WTC11 (cell line): ENCODE data around the gene UFM1.

Source experiments
- FOXJ3 ChIP-seq: sonication (generic); formaldehyde crosslinking; IDR thresholded peaks from 2 replicates; pipeline ENCODE4 v1.9.0; 2021; ENCODE audit warnings: missing genetic modification reagents, mild to moderate bottlenecking, borderline replicate concordance
- HMGXB4 ChIP-seq: sonication (generic); formaldehyde crosslinking; IDR thresholded peaks from 2 replicates; pipeline ENCODE4 v1.8.1; 2023; ENCODE audit warnings: mild to moderate bottlenecking, moderate library complexity, missing genetic modification reagents
- NFE2L1 ChIP-seq: sonication (generic); formaldehyde crosslinking; IDR thresholded peaks from 2 replicates; pipeline ENCODE4 v1.8.1; 2023; ENCODE audit warnings: missing genetic modification reagents
- NFYB ChIP-seq: sonication (generic); formaldehyde crosslinking; conservative IDR thresholded peaks from 2 replicates; pipeline ENCODE4 v1.8.0; 2022; ENCODE audit warnings: low read depth, missing genetic modification reagents
- NR3C1 ChIP-seq: sonication (generic); formaldehyde crosslinking; conservative IDR thresholded peaks from 2 replicates; pipeline ENCODE4 v1.8.1; 2023; ENCODE audit warnings: low read depth, mild to moderate bottlenecking, missing genetic modification reagents
- SOX15 ChIP-seq: fragments of 250-450 bp; sonication (Bioruptor Pico); IDR thresholded peaks from 2 replicates; pipeline ENCODE4 v1.9.0; 2021; ENCODE audit warnings: mild to moderate bottlenecking
- TP53 ChIP-seq: sonication (generic); formaldehyde crosslinking; IDR thresholded peaks from 2 replicates; pipeline ENCODE4 v1.8.1; 2023; ENCODE audit warnings: mild to moderate bottlenecking, missing genetic modification reagents
- ZBTB21 ChIP-seq: sonication (generic); formaldehyde crosslinking; IDR thresholded peaks from 2 replicates; pipeline ENCODE4 v1.8.1; 2023; ENCODE audit warnings: mild to moderate bottlenecking, missing genetic modification reagents, borderline replicate concordance
- TF ChIP-seq, protein P1 (sequence below): fragments of 200-600 bp; IDR thresholded peaks from 2 replicates; pipeline ENCODE4 v1.8.0; 2022; ENCODE audit warnings: antibody characterized with exemption
- TF ChIP-seq, protein P2 (sequence below): sonication (generic); formaldehyde crosslinking; IDR thresholded peaks from 2 replicates; pipeline ENCODE4 v1.8.0; 2023; ENCODE audit warnings: missing genetic modification reagents
- TF ChIP-seq, protein P3 (sequence below): sonication (generic); formaldehyde crosslinking; IDR thresholded peaks from 2 replicates; pipeline ENCODE4 v1.8.1; 2023; ENCODE audit warnings: mild to moderate bottlenecking, missing genetic modification reagents, borderline replicate concordance

DNA sequence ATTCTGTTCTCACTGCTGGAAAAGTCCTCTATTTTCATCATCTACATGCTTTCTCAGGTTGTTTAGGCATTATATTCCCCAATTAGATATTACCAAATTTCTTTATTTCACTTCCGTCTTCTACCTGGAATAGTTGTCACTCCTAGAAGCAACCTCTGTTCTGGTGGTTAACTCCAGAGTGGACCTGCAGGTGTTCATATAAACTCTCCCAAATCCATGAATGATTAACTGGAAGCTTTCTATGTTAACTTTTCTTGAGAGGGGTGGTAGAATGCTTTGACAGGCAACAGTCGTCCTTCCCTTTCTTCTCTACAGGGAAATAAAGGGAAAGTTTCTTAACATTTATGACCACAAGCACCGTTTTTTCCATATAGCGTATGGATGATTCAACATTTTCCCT lies 48.4 kb upstream of the UFM1 start:
- TF ChIP-seq, protein P1, sequence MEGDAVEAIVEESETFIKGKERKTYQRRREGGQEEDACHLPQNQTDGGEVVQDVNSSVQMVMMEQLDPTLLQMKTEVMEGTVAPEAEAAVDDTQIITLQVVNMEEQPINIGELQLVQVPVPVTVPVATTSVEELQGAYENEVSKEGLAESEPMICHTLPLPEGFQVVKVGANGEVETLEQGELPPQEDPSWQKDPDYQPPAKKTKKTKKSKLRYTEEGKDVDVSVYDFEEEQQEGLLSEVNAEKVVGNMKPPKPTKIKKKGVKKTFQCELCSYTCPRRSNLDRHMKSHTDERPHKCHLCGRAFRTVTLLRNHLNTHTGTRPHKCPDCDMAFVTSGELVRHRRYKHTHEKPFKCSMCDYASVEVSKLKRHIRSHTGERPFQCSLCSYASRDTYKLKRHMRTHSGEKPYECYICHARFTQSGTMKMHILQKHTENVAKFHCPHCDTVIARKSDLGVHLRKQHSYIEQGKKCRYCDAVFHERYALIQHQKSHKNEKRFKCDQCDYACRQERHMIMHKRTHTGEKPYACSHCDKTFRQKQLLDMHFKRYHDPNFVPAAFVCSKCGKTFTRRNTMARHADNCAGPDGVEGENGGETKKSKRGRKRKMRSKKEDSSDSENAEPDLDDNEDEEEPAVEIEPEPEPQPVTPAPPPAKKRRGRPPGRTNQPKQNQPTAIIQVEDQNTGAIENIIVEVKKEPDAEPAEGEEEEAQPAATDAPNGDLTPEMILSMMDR, result no peak
- TF ChIP-seq, protein P2, sequence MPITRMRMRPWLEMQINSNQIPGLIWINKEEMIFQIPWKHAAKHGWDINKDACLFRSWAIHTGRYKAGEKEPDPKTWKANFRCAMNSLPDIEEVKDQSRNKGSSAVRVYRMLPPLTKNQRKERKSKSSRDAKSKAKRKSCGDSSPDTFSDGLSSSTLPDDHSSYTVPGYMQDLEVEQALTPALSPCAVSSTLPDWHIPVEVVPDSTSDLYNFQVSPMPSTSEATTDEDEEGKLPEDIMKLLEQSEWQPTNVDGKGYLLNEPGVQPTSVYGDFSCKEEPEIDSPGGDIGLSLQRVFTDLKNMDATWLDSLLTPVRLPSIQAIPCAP, result no peak
- TF ChIP-seq HMGXB4 (CRISPR knock-in tag) (no peak), NFE2L1 (no peak), TP53 (no peak), FOXJ3 (CRISPR knock-in tag) (no peak), NFYB (no peak), ZBTB21 (CRISPR knock-in tag) (no peak), SOX15 (CRISPR knock-in tag) (no peak), NR3C1 (no peak)
- TF ChIP-seq, protein P3, sequence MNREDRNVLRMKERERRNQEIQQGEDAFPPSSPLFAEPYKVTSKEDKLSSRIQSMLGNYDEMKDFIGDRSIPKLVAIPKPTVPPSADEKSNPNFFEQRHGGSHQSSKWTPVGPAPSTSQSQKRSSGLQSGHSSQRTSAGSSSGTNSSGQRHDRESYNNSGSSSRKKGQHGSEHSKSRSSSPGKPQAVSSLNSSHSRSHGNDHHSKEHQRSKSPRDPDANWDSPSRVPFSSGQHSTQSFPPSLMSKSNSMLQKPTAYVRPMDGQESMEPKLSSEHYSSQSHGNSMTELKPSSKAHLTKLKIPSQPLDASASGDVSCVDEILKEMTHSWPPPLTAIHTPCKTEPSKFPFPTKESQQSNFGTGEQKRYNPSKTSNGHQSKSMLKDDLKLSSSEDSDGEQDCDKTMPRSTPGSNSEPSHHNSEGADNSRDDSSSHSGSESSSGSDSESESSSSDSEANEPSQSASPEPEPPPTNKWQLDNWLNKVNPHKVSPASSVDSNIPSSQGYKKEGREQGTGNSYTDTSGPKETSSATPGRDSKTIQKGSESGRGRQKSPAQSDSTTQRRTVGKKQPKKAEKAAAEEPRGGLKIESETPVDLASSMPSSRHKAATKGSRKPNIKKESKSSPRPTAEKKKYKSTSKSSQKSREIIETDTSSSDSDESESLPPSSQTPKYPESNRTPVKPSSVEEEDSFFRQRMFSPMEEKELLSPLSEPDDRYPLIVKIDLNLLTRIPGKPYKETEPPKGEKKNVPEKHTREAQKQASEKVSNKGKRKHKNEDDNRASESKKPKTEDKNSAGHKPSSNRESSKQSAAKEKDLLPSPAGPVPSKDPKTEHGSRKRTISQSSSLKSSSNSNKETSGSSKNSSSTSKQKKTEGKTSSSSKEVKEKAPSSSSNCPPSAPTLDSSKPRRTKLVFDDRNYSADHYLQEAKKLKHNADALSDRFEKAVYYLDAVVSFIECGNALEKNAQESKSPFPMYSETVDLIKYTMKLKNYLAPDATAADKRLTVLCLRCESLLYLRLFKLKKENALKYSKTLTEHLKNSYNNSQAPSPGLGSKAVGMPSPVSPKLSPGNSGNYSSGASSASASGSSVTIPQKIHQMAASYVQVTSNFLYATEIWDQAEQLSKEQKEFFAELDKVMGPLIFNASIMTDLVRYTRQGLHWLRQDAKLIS (CRISPR knock-in tag), result no peak
